Mesenchymal stem cell (in vitro differentiated cells and primary cell): ENCODE data around the gene GNPNAT1. TPM values are rescaled to one million over a fixed set of nuclear protein-coding genes. Genes with fewer than 3 reads are reported as not detected.
"Not testable (repeated sequence)": the region's sequence is repeated elsewhere in the genome, so short reads cannot be mapped to it uniquely, and the experiment has no call there.

ENCODE experiments used
- DNase-seq: peaks from one replicate; pipeline ENCODE4 v3.0.0-alpha.2; 2013
- H2AFZ ChIP-seq: one replicate; pipeline ENCODE4 v1.6.1; 2013; ENCODE audit warnings: low read depth, mild to moderate bottlenecking, control low read depth, inconsistent platforms, low read length, moderate library complexity
- H2AK5ac ChIP-seq: 2 replicates; pipeline ENCODE4 v1.6.1; 2013; ENCODE audit warnings: low read length, moderate library complexity, mild to moderate bottlenecking, inconsistent platforms; ENCODE audit not compliant: severe bottlenecking
- H2BK120ac ChIP-seq: one replicate; pipeline ENCODE4 v1.6.1; 2013; ENCODE audit warnings: low read depth, mild to moderate bottlenecking, inconsistent platforms, low read length, moderate library complexity
- H2BK12ac ChIP-seq, 2 experiments: one replicate each; pipeline ENCODE4 v1.6.1; 2013; ENCODE audit warnings: inconsistent platforms in 2 of 2, low read length in 2 of 2, mild to moderate bottlenecking in 2 of 2, moderate library complexity in 2 of 2, control low read depth in 1 of 2
- H2BK15ac ChIP-seq: one replicate; pipeline ENCODE4 v1.6.1; 2013; ENCODE audit warnings: mild to moderate bottlenecking, low read depth, inconsistent platforms; ENCODE audit not compliant: poor library complexity, severe bottlenecking
- H2BK5ac ChIP-seq: 2 replicates; pipeline ENCODE4 v1.6.1; 2013; ENCODE audit warnings: low read depth, mild to moderate bottlenecking, low read length, control low read depth, inconsistent platforms; ENCODE audit not compliant: poor library complexity, severe bottlenecking
- H3K14ac ChIP-seq, 2 experiments: one replicate each; pipeline ENCODE4 v1.6.1; 2013; ENCODE audit warnings: inconsistent platforms in 2 of 2, low read length in 2 of 2, control low read depth in 1 of 2, mild to moderate bottlenecking in 1 of 2, moderate library complexity in 1 of 2
- H3K18ac ChIP-seq, 2 experiments: one replicate each; pipeline ENCODE4 v1.6.1; 2013; ENCODE audit warnings: inconsistent platforms in 2 of 2, low read length in 2 of 2, control low read depth in 1 of 2, low read depth in 1 of 2, mild to moderate bottlenecking in 1 of 2
- H3K23ac ChIP-seq, 2 experiments: one replicate each; pipeline ENCODE4 v1.6.1; 2013; ENCODE audit warnings: inconsistent platforms in 2 of 2, low read length in 2 of 2, mild to moderate bottlenecking in 2 of 2, moderate library complexity in 2 of 2, control low read depth in 1 of 2
- H3K27ac ChIP-seq: 2 replicates; pipeline ENCODE4 v1.5.1; 2013; ENCODE audit warnings: mild to moderate bottlenecking, moderate library complexity, low read length, control low read depth, inconsistent platforms; ENCODE audit not compliant: poor library complexity, severe bottlenecking
- H3K27me3 ChIP-seq, 2 experiments: 2 replicates each; pipeline versions ENCODE4 v1.6.1 to v1.7.0; 2013; ENCODE audit warnings: low read length in 2 of 2, mild to moderate bottlenecking in 2 of 2, moderate library complexity in 2 of 2, control low read depth in 1 of 2, inconsistent platforms in 1 of 2; ENCODE audit not compliant: control insufficient read depth in 1 of 2, insufficient read depth in 1 of 2
- H3K36me3 ChIP-seq, 2 experiments: 2 replicates each; pipeline versions ENCODE4 v1.6.1 to v1.7.0; 2013; ENCODE audit warnings: low read length in 2 of 2, control low read depth in 1 of 2, inconsistent platforms in 1 of 2, low read depth in 1 of 2, mild to moderate bottlenecking in 1 of 2; ENCODE audit not compliant: insufficient read depth in 2 of 2, control insufficient read depth in 1 of 2
- H3K4ac ChIP-seq, 2 experiments: one replicate each; pipeline ENCODE4 v1.6.1; 2013; ENCODE audit warnings: inconsistent platforms in 2 of 2, low read length in 2 of 2, mild to moderate bottlenecking in 2 of 2, moderate library complexity in 2 of 2, control low read depth in 1 of 2, low read depth in 1 of 2
- H3K4me1 ChIP-seq: 2 replicates; pipeline ENCODE4 v1.6.1; 2013; ENCODE audit warnings: low read depth, low read length, control low read depth; ENCODE audit not compliant: control insufficient read depth, insufficient read depth
- H3K4me2 ChIP-seq: 2 replicates; pipeline ENCODE4 v1.6.1; 2013; ENCODE audit warnings: low read length, mild to moderate bottlenecking, inconsistent platforms; ENCODE audit not compliant: poor library complexity, severe bottlenecking
- H3K4me3 ChIP-seq, 2 experiments: 2 replicates each; pipeline versions ENCODE4 v1.5.1 to v1.7.0; 2013; ENCODE audit warnings: low read length in 2 of 2, mild to moderate bottlenecking in 2 of 2, control low read depth in 1 of 2, low read depth in 1 of 2; ENCODE audit not compliant: insufficient read depth in 1 of 2
- H3K79me1 ChIP-seq: replicated peaks from 2 replicates; pipeline ENCODE4 v1.6.1; 2013; ENCODE audit warnings: mild to moderate bottlenecking, control low read depth, low read length, inconsistent platforms; ENCODE audit not compliant: poor library complexity, severe bottlenecking
- H3K9ac ChIP-seq: 2 replicates; pipeline ENCODE4 v1.7.0; 2013; ENCODE audit warnings: mild to moderate bottlenecking, low read length, moderate library complexity
- H3K9me3 ChIP-seq: 2 replicates; pipeline ENCODE4 v1.7.0; 2013; ENCODE audit warnings: mild to moderate bottlenecking, low read length; ENCODE audit not compliant: control insufficient read depth
- H4K8ac ChIP-seq: one replicate; pipeline ENCODE4 v1.6.1; 2013; ENCODE audit warnings: inconsistent platforms, mild to moderate bottlenecking, low read length, moderate library complexity
- H4K91ac ChIP-seq: one replicate; pipeline ENCODE4 v1.6.1; 2013; ENCODE audit warnings: mild to moderate bottlenecking, low read length, inconsistent platforms
- WGBS: methylation state at CpG from one replicate; pipeline ENCODE4 v1.1.7; 2013; ENCODE audit warnings: mixed read lengths; 5-methylcytosine and 5-hydroxymethylcytosine counted together
- small RNA-seq: library from polyadenylated mRNA; stranded (forward); fragments of <200 nt; extraction: miRNeasy Mini kit (QIAGEN cat#:217004); gene quantifications from one replicate; pipeline ENCODE3, GENCODE V24; 2013; ENCODE audit warnings: low read depth

The GNPNAT1 gene

DNA sequence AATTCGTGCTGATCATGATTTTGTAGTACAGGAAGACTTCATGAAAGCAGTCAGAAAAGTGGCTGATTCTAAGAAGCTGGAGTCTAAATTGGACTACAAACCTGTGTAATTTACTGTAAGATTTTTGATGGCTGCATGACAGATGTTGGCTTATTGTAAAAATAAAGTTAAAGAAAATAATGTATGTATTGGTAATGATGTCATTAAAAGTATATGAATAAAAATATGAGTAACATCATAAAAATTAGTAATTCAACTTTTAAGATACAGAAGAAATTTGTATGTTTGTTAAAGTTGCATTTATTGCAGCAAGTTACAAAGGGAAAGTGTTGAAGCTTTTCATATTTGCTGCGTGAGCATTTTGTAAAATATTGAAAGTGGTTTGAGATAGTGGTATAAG is 63.9 kb downstream of the GNPNAT1 start:
- H3K27ac ChIP-seq = not testable (repeated sequence)
- WGBS = 100% methylated on average over 1 of the region's 2 CpGs

More for the DNA sequence above, 63.9 kb downstream of the GNPNAT1 start:
- H3K23ac ChIP-seq, H2BK5ac ChIP-seq, H4K8ac ChIP-seq, H3K4me3 ChIP-seq, H2AK5ac ChIP-seq, H3K4ac ChIP-seq, H3K9ac ChIP-seq, H3K9me3 ChIP-seq, H3K4me2 ChIP-seq, H3K4me1 ChIP-seq, H2BK15ac ChIP-seq, H2BK120ac ChIP-seq, H3K18ac ChIP-seq, H2AFZ ChIP-seq, DNase-seq, H3K27me3 ChIP-seq, H3K14ac ChIP-seq, H2BK12ac ChIP-seq, H3K79me1 ChIP-seq, H4K91ac ChIP-seq: not testable (repeated sequence)
- peaks cover 18 to 64% of the 10 kb centered on the region in 2 experiments for H3K36me3 ChIP-seq

Small RNA genes within 50 kb of the gene (small RNA-seq; reads per million reads assigned to genes)
- gene AL139317.2 = not detected
